ENCODE measurements around the gene MYLK2.

The MYLK2 gene

DNA sequence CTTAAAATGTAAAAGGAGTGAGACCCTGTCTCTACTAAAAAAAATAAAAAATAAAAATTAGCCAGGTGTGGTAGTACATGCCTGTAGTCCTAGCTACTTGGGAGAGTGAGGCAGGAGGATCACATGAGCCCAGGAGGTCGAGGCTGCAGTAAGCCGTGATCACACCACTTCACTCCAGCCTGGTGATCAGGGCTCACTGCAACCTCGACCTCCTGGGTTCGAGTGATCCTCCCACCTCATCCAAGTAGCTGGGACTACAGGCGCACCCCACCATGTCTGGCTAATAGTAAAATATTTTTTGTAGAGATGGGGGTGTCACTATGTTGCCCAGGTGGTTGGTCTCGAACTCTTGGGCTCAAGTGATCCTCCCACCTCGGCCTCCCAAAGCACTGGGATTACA is 34.3 kb downstream of the MYLK2 start:
- DNase-seq (ENCODE audit: low read depth in 3 of 3, low spot score in 1 of 3), result no peak

DNA sequence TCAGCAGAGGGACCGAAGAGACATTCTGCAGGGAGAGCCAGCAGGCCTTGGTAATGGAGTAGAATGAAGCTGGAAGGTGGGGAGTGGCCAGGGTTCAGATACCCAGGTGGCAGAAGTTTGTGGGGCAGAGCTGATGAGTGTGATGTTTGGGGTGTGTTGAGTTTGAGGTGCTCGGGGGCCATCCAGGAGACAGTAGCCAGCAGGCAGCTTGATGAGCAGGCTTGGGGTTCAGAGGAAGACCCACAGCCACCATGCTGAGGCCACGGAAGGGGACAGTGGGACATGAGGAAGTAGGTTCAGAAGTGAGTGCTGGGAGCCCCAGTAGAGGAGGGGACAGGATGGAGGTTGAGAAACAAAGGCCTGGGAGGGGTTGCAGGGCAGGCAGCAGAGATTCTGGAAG is 37.4 kb downstream of the MYLK2 start:
- DNase-seq (ENCODE audit: low read depth in 3 of 3, low spot score in 1 of 3), result no peak

DNA sequence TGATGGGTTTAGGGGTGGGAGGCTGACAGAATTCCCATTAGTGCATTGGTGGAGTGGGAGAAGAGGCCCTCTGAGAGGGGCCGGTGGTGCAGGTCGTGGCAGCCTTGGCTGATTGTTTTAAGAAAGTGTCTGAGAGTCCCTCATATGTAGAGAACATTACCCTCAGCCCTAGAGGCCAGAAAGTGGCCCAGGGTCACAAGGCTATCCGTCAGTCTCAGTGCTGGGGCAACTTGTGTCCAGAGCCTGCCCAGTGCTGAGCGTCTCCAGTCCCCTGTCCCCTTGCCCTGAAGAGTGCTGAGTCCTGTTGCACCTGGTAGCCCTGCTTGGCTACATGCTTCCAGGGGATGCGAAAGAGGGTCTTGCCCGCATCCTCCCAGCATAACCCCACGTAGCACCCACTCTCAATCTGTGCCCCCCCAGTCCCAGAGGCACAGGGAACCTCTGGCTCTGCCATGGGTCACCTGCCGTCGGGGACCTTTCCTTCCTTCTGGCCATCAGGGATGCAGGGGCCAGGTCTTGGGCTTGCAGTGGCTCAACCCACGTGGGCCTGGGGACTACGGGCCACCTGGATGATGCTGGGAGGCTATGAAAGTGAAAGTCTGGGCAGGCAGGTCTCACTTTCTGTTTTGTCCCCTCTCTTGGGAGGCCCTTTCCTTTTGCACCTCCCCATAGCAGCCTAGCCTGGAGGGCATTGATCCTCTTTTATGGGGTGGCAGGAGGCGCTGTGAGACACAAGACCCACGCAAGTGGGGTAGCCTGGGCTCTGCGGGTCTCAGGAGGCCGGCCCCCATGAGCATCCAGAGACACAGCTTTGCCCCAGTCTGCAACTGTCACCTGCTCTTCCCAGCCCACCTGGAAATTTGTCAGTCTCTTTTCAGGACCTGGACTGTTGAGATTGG is 39.0 kb downstream of the MYLK2 start:
- no peak for DNase-seq (ENCODE audit: low read depth in 3 of 3, low spot score in 1 of 3)

DNA sequence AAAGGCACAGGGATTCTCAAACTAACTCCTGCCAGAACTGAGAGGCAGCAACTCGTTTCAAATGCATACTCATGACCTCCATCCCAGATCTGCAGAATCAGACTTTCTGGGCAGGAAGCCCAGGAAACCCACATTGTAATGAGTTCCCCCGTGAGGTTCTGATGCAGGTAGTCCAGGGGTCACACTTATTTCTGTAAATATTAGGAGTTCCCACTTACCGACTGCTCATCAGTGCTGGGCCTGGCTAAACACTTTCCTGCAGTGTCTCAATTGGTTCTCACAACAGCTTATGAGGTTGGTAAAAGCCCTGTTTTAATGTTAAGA is 39.6 kb downstream of the MYLK2 start:
- DNase-seq (ENCODE audit: low read depth in 3 of 3, low spot score in 1 of 3), result no peak

DNA sequence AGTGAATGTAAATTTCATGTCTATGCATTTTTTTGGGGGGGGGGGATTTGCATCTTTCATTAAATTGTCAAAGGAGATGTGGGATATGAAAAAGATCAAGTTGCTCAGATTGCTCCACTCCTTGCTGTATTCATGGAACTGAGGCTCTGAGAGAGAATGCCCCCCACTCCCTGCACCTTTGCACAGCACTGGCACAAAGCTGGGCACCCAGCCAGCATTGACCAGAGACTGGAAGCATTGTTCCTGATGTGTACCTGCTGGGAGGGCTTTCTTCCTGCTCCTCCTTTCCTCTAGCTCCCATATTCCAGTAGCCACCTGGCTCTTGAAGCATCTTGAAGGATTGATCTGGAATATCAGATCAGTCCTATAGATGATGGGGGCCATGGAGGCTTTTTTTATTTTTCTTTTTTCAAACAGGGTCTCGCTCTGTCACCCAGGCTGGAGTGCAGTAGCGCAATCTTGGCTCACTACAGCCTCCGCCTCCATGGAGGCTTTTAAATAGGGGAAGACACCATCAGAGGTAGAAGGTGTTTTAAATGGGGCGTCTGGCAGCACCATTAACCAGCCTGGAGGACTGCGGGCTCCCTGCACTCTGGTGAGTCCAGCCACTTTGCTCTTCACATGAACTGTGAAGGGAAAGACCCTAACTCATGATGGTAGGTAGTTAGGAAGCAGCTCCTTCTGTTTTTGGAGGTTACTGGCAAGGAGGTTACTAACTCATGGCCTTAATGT is 40.3 kb downstream of the MYLK2 start:
- no peak for DNase-seq (ENCODE audit: low read depth in 3 of 3, low spot score in 1 of 3)

DNA sequence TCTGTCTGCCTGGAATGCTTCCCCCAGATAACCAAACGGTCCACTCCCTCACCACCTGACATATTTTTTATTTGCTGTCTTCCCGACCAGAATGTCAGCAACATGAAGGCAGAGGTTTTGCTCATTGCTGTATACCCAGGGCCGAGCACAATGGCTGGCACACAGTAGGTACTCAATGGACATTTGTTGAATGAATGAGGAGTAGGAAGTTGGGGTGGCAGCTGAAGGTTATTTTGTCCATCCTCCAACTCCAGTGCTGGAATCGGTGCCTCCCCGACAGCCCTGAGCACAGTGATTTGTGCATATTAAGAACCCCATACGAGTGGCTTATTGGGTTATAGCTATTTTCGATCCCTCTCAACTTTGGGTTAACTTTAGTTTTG is 40.8 kb downstream of the MYLK2 start:
- no peak for DNase-seq (ENCODE audit: low read depth in 3 of 3, low spot score in 1 of 3)

DNA sequence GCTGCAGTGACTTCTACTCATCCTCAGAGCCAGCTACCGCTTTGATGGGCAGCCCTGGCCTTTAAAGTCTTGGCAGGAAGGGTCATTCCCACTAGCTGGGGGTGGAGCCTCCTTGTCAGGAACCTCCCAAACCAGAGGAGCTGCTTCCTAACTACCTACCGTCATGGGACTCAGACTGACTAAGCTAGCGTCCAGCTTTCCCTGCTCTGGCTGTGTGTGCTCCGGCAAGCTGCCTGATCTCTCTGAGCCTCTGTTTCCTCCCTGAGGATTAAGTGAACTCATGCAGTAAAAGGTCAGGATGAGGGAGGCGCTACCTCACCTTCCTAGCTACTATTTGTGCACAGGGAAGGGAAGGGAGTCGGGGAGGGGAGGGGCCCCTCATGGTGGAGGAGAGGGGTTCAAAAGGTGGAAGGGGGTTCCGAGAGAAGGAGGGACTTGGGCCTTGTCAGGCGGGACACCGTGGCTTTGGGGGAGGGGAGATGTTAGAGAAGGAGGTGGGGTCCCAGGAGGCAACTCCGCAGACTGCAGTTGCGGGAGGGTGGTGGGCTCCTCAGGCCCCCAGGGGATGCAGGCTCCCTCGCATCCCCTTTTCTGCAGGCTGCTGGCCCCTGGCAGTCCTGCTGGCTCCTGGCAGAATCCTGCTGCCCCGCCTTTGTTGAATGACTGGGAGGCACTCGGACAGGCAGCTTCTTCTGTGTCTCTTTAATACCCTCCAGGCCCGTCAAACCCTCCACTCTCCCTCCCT is 41.4 kb downstream of the MYLK2 start:
- no peak for DNase-seq (ENCODE audit: low read depth in 3 of 3, low spot score in 1 of 3)

DNA sequence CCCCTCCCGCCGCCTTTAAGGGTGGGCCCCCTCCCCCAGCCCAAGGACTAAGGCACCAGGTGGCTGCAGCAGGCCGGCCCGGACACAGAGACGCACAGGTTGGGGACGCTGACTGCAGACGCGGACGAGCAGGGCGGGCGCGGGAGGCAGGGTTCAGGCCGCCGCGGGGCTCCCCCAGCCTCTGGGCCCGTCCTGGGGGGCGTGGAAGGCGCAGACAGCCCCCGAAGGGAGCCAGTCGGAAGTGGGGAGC is 41.9 kb downstream of the MYLK2 start:
- no peak for DNase-seq (ENCODE audit: low read depth in 3 of 3, low spot score in 1 of 3)

DNA sequence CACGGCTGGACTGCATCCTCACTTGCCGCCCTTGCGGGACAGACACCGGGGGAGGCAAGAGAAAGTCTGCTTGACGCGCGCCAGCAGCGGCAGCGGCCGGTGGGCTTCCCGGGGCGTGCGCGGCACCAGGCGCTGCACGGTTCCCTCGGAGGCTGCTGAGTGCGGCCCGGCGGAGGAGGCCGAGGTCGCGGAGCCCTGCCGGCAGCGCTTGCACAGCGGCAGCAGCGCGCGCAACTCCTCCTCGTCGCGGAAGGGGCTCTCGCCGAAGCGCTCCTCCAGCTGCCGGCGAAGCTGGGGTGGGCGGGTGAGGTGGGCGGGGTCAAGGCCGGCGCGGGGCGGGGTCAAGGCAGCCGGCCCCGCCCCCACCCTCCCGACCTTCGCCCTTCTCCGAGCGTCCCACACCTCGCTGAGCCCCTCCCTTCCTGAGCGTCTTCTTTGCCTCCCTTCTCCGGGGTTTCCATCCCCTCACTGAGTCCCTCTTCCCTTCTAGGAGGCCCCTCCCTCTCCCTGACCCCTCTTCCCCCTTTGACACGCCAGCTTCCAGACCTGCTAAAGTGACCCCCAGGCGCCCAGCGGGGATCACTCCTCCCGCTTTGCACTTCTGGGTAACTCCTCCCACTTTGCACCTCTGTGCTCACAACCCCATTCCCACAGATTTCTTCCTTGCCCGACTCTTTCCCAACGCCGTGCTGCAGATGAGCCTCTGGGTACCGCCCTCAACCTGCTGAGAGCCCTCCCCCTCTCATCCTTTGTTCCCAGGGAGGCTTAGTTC is 42.4 kb downstream of the MYLK2 start:
- DNase-seq (ENCODE audit: low read depth in 3 of 3, low spot score in 1 of 3), result peak; percentile 17 to 46 (median 31)

DNA sequence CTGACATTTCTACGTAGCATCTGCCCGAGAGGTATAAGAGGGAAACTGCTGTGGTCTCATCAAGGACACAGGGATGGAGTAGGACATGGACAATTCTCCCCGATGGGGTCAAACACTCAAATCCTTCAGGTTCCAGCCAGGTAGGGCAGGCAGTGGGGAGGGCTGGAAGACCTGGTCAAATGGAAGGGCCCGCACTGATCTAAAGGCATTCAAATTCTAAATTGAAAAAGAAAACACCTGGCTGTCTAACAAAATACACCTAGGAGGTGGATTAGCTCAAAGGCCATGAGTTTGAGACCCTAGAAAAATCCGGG is 43.0 kb downstream of the MYLK2 start:
- DNase-seq (ENCODE audit: low read depth in 3 of 3, low spot score in 1 of 3), result no peak

DNA sequence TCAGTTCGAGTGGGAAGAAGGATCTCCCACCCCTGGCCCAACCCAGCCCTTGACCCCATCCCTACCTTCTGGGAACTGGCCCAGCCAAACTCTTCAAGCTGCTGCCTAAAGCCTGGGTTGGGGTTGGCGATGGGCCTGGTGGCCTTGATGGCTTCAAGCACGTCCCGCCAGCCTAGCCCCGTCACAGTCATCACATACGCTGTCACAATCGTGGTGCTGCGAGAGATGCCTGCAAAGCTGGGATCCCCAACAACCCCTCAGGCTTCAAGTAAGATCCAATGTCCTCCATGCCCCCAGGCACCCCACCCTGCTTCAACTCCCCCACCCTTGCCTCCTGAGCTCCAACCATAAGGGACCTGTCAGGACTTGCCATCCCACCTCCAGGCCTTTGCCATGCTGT is 43.4 kb downstream of the MYLK2 start:
- no peak for DNase-seq (ENCODE audit: low read depth in 3 of 3, low spot score in 1 of 3)

DNA sequence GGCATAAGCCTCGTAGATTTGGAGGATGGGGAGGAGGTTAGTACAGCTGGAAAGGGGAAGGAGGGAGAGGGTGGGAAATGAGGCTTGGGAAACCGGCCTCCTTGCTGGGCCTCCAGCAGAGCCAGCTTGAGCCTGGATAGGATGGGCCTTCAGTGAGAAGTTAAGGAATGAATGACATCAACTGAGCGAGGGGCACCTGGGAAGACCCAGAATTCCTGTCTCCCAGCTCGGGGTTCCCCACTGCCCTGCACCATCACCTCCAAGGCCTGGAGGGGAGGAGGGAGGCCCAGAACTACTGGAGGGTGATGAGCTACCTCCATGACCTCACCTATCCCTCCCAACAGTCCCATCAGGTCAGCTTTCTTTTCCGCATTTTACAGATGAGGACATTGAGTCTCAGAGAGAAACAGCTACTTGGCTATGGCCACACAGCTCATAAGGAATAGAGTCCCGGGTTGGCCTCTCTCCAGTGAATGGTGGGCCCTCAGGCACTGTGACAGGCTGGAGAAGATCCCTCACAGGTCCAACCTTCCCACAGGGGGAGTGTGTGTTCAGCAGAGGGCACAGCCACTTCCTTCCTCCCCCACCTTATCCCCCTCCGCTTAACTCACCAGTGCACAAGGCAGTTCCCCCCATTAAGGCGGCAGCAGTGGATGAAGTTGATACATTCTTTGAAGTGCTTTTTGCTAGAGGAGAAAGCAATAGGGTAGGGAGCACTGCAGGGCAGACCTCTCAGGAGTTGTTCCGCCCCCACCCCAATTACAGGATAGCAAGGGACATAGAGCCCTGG is 44.3 kb downstream of the MYLK2 start:
- DNase-seq (ENCODE audit: low read depth in 3 of 3, low spot score in 1 of 3), result no peak

DNA sequence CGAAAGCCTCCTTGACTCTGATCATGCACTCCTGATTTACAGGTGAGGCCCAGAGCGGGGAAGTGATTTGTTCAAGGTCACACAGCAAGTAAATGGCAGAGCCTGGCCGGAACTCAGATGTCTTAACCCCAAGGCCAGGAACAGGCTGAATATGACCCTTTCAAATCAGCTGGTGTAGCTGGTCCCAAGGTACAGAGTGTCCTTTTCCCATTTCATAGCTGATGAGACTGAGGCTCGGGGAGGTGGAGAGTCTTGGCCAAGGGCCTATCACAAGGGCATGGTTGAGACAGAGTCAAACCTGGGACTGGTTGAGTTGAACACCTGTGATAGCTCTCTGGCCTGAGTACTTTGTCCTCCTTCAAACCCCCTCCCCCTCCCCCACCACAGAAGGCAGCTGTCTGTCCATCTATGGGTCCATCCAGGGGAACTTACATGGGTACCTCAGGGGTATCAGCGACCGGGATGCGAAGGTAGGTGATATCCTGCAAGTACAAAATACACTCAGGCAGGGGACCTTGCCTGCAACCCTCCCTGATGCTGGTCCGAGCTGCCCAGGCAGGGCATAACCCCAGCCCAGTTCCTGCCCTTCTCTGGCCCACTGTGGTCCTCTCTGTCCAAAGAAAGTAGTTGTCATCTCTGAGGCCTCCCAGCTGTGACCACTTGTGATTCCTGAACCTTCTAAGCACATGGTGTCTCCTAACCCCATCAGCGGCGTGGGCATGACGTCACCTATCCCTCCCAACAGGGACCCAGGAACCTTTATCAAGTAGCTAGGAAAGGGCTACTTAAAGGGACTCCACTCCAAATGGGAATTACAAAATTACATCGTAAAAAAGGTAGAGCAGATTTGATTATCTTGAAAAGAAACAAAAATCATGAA is 45.6 kb downstream of the MYLK2 start:
- no peak for DNase-seq (ENCODE audit: low read depth in 3 of 3, low spot score in 1 of 3)

DNA sequence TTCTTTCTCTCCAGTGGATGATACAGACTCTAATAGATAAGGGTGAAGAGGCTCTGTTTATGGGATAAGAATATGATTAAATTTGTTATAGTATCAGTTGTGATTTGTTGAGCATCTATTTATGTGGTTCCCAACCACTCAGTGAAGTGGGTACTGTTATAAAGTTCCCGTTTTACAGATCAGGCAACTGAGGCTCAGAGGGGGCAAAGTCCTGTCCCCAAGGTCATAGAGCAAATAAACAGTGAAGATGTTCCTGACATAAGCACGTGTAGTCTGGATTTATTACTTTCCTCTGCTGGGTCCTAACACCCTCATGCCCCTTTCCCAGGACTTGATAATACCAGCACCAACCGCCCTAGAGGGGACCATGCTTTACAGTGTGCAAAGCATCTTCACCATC is 47.1 kb downstream of the MYLK2 start:
- no peak for DNase-seq (ENCODE audit: low read depth in 3 of 3, low spot score in 1 of 3)

DNA sequence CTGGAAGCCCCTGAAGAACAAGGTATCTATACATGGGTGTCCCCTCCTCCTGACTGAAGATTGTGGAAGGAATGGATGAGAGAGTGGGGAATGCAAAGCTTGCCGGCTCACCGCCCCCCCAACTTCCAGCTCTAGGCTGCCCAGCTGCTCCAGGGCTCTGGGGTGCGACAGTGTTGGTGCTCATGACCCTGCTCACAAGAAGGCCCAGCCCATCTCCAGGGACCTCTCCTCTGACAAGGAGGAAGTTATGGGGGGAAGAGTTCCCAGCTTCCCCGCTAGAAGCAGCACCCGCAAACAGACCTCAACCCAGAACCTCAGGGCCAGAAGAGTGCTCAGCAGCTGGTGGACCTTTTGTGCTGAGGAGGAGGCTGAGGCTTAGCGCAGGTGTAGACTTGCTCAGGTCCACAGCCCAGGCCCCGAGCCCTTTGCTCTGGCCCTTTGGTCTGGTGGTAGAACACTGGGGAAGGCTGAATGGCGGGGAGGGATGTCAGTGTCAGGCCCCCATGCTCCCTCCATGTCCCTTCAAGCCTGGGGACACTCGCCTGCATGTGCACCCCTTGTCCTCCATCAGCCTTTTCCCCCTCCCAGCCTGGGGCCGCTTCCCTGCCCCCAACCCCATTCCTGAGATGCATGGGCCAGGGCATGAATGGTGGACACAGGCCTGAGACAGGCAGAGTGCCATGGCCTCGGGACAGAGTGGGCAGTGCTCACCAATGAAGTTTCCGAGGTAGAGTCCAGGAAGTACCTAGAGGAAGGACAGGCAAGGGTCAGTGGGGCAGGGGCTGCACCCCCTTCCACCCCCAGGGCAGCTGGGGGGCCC is 49.9 kb downstream of the MYLK2 start:
- no peak for DNase-seq (ENCODE audit: low read depth in 3 of 3, low spot score in 1 of 3)

DNA sequence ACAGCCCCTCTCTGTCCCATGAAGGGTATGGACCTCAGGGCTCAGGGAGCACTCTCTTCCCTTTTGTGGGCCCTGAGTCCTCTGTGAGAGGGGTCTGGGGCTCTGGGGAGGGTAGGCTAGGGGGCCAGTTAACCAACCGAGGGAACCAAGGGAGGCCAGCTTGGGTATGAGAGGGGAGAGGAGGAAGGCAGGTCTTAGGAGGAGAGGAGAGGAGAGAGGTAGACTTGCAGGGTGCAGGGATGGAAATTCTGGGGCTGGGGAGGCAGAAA is 50.5 kb downstream of the MYLK2 start:
- no peak for DNase-seq (ENCODE audit: low read depth in 3 of 3, low spot score in 1 of 3)

DNA sequence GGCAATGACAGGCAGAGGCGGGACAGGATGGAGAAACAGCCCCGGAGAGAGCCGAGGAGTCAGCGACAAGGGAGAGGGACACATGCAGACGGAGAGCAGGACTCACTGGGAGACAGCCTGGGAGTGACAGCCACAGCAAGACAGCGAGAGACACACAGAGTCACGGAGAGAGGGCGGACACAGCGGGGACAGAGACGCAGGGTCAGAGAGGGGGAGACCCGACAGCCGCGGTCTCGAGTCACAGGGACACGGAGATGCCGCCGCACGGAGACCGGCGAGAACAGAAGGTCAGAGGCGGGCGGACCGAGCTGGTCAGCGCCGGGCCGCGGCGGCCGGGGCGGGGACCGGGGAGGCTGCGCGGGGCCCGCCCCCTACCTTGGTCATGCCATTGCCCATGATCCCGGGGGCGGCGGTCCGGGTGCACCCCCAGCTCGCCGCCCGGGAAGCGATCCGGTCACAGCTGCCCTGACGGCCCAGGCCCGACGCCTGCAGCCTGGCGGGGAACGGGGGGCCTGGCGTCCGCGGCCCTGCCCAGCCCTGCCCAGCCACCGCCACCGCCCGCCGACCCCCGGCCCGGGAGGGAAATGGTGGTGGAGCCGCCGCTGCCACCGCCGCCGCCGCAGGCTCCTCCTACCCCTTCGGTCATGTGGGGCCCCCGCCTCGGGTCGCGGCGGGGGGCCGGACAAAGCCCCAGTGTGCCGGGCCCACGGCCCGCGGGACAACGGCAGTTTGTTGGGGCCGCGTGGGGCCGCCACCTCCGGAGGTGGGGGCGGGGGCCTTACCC is 51.0 kb downstream of the MYLK2 start, which contains the start of the genes DUSP15 and TTLL9:
TSS of gene DUSP15 (minus strand) at position 586 of the 784 bp plus-strand sequence. CDS start at position 396, 190 bp downstream.
TSS of gene TTLL9 (plus strand) at position 693 of the 784 bp plus-strand sequence. CDS start 493 bp downstream, outside the sequence.
- no peak for DNase-seq (ENCODE audit: low read depth in 3 of 3, low spot score in 1 of 3)
